GM18505 (cell line): ENCODE results near the gene PDZD4.

Experiments
- ATAC-seq: cut with Tn5 transposase; IDR thresholded peaks from one replicate; pipeline ENCODE4 v1.9.1; 2021; ENCODE audit not compliant: unreplicated experiment
- POLR2A ChIP-seq: IDR thresholded peaks from 4 replicates; pipeline ENCODE4 v1.6.1; 2011; ENCODE audit warnings: borderline replicate concordance; ENCODE audit not compliant: insufficient read depth, insufficient read length; ENCODE audit errors: extremely low read depth

PDZD4 gene

DNA sequence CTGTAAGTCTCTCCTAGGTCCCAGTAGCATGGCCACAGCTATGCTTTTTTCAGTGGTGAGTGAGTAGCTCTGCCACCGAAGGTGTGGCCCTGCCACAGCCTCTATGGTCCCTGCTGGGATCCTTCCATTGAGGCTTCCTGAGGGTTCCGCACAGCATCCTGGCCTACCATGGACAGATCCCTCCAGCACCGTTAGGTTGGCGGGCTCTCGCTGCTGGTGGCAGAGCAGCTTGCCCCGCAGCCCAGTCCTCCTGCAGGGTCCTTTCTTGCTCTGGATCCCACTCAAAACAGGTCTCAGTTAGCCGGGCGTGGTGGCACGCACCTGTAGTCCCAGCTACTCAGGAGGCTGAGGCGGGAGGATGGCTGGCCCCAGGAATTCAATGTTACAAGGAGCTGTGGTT, 2.4 kb upstream of the PDZD4 start:
- ATAC-seq, result no peak
- no peak for TF ChIP-seq POLR2A

DNA sequence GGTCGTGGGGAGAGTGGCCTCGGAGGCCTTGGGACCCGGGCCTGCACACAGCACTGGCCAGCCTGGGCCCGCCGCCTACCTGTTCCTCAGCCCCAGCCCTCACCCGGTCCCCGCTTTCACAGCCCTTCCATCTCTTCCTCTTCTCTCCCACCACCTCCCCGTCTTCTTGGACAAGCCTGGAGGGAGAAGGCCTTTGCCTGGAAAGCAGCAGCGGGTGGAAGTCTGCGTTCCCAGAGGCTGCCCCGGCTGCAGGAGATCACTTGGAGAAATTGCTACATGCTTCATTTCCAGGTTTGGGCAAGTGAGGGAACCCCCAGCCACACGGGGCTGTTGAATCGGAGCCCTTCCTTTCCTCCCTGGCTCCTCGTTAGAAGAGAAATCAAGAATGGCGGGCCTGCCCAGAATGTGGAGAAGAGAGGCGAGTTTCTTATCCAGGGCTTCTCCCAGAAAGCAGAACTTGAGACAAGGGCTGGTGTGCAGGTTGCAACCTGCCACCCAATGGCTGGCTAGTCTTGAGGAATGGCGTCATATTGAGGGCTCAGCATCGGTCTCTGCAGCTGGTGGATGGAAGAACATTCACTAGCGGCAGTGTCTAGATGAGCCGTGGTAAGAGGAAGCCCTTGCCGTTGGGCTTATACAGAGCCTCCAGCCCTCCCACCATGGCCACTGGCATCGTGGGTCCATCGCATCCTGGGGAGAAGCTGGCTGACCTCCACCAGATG, 1.2 kb upstream of the PDZD4 start:
- no peak for ATAC-seq
- TF ChIP-seq POLR2A, result no peak

DNA sequence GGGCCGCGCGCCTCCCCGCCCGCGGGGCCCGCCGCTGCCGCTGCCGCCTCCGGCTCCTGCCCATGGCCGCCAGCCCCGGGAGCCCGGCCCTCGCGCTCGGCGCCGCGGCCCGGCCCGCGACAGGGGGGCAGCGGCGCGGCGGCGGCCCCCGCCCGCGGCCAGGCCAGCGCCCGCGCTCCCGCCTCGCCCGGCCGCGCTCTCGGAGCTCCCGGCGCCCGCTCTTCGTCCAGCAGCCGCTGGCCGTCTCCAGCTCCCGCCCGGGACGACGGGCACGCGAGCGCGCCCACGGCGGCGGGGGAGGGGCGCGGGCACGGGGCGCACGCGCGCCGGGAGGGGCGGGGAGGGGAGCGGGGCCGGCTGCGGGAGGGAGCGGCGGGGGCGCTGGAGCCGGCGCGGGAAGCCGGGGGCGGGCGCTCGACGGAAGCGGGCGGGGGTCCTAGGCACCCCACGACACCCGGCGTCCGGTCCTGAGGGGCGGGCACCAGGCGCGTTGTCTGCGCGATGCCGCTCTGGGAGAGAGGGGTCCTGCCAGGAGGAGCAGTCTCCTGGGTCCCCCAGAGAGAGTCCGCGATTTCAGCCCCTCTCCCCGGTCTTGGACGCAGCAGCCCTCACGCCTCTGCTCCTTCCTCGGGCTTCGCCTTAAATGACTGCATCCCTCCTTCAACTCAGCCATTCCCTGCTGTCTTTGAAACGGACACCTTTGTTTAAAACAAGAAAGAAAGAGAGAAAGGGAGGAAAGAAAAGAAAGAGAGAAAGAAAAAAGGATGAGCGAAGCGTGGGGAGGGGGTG, 490 bp upstream of the PDZD4 start:
- no peak for TF ChIP-seq POLR2A
- no peak for ATAC-seq

DNA sequence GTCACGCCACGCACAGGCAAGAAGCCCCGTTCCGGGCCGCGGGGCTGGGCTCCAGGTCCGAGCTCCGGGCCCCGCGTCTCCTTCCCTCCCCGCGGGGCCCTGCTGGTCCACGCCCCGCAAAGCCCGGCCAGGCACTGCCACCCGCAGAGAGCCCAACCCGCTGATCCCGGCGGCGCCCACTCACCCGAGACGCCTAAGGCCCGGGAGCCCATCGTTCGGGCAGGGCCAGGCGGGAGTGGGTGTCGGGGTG, 870 bp downstream of the PDZD4 start:
- ATAC-seq, result no peak
- no peak for TF ChIP-seq POLR2A

DNA sequence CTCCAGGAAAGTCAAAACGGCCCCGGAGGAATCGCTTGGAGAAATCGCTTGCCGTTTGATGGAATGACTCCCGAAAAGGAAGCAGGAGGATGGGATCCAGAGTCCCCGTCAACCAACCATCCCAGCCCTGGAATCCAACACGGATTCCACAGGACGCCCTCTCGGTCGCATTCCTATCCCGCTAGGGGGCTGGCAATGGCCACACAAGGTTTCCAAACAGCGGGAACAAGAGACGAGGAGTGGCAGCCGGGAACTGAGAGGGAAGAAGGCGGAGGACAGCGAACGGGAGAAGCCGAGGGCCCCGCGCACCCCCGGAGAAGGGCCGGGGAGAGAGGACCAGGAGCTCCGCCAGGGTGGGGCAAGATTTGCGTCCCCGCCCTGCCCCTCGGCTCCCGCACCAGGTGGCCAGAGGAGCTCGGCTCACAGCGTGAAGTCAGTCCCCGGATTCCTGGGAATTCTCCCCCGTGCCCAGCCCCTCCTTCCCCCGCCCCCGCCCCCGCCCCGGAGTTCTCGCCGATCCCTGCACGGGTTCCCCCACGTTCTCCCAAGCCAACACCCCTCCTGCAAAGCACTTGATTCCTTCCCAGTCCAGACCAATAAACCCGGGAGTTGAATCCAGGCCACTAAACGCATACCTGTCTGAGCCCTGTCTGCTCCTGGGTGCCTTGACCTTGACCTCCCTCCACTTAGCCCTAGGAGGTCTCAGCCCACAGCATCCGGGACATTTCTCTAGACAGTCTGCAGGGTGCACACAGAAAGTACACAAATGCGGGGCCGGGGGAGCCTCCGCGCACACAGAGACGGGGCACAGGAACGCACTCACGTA, 1.4 kb downstream of the PDZD4 start:
- ATAC-seq, result no peak
- no peak for TF ChIP-seq POLR2A

DNA sequence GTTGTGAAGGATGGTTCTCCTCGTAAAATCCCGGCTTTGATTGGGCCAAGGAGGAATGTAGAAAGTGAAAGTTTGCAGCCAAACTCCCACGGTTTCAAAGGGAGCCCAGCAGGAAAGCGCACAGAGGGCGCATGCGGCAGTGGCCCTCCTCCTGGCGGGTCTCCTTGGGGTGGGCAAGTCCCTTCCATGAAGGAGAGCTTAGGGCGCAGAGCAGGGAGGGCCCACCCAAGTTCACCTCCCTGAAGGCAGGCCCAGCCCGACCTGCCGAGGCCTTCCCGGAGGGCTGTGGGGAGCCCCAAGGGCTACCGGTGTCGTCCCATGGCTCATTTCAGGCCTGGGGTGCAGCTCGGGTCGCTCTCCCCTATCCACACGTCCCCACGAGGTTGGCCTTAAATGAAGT, 2.0 kb downstream of the PDZD4 start:
- TF ChIP-seq POLR2A, result no peak
- ATAC-seq, result no peak

DNA sequence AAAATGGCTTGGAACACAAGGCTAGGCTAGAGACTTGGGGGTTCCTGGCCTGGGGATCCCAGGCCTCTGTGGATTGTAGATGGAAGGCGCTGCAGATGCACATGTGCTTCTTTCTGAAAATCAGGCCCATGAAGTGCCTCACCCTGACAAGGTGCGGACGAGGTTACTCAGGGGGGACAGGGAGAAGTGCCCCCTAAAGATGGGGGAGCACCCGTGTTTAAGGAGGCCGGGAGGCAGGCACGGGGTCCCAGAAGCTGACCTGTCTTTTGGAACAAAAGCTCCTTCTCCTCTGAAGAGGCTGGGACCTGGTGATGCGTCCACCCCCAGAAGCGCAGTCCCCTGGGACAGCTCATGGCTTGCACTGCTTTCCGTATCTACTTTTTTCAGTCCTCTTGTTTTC, 2.4 kb downstream of the PDZD4 start:
- TF ChIP-seq POLR2A, result no peak
- ATAC-seq, result no peak

DNA sequence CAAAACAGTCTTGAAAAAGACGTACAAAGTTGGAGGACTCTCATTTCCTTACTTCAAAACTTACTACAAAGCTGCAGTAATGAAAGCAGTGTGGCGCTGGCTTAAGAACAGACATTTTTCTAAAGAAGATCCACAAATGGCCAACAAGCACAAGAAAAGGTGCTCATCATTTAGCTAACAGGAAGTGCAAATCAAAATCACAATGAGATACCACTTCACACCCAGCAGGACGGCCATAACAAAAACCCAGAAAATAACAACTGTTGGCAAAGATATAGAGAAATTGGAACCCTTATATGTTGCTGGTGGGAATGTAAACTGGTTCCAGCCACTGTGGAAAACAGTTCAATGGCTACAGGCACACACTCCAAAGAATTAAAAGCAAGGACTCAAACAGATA, 3.3 kb downstream of the PDZD4 start:
- no peak for ATAC-seq
- no peak for TF ChIP-seq POLR2A

DNA sequence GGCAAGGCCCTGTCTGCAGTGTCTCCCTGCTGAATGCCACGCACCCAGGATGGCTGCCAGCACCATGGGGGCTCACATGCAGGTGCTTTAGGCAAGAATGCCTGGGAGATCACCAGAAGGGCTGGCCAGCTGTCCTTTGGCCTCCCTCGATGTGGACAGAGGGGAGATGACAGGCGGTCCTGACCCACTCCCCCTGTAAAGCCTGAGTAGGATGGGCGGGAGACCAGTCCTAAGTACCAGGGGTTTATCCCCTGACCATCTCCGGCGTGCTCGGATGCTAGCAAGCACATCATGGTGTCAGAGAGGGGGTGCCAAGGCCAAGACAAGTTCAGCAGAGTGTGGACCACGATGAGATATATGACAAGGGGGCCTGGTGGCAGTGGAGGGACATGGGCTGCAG, 5.3 kb downstream of the PDZD4 start:
- TF ChIP-seq POLR2A, result no peak
- no peak for ATAC-seq

DNA sequence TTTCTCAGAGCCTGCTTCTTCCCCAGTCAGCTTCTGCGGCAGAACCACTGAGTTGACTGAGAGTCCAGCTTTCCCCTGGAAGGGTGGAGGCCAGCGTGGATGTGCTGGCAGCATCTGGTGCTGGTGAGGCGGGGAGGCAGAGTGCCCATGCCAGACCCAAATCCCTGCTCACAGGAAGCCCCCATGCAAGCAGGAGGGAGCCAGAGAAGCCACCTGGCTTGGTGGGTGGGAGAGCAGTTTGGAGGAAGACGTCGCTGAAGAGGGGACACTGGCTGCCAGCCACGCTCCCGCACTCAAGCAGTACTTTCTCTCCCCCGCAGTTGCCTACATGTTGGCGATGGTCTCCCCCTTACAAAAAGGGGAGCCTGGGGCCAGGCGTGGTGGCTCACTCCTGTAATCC, 6.0 kb downstream of the PDZD4 start:
- no peak for TF ChIP-seq POLR2A
- no peak for ATAC-seq

DNA sequence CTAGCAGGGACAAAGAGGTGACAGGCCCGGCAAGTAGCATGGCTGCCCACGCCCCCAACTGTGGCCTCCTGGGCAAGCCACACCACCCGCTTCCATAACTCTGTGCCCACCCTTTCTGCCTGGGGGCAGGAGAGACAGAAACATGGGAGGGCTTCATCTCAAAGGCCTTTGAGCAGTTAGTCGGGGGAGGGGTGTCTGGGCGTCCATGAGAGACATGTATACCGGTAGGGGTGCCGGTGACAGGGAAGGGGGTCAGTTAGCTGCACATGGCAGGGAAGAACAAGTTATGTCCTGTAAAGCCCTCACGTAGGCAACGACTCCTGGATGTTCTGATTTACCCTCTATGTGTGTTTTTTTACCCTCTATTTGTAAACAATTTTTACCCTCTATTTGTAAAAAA, 9.3 kb downstream of the PDZD4 start:
- TF ChIP-seq POLR2A, result no peak
- no peak for ATAC-seq

DNA sequence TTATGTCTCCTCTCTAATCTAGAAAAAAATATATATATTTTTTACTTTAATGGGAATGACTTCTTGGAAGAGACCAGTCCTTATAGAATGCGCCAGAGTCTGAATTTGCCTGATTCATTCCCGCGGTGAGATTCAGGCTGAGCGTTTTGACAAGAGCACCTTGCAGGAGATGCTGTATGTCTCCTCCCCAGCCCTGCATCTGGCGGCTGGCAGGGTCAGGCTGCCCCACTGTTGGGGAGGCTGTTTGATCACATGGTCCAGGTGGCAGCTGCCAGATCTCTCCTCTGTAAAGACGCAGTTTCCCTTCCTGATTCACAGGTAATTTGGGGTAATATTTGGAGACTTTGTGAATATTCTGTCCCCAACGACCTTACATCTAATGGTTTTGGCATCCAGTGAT, 9.7 kb downstream of the PDZD4 start:
- no peak for TF ChIP-seq POLR2A
- no peak for ATAC-seq

DNA sequence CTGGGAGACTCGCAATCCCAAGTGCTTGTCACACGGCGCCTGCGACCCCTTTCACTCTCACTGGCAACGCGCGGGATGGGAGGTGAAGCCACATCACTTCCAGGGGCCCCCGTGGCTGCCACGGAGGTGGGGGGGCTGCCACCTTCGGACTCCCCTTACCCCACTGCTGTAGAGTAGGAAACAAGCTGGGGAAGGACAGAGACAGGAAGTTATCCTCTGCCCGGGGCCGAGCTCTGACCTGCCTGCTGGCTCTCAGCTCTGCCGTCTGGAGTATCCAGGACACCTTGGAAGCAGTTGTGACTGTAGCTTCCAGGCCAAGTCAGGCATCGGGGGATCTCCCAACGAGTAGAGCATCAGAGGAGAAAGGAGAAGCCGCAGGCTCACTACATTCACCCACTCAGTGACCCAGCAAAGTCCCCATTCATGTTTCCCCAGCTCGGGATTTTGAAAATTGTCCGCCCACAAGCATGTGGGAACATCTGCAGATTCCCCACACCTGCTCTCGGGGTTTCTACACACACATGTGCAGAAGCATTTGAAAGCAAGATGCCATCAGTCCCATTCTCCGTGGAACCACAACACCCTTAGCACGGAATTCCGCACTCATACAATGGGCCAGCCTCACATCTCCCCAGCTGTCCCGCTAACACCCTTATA, 10.8 kb downstream of the PDZD4 start:
- ATAC-seq, result no peak
- TF ChIP-seq POLR2A, result no peak
